Activated CD4-positive, alpha-beta T cell treated with anti-CD3 and anti-CD28 coated beads, Interleukin-2, amount 50 U/mL, for 24 hours (primary cell): ENCODE results near the gene MFGE8.
A peak's percentile ranks its signal among the peaks of the same experiment; 100 is the strongest.
"Not testable (repeated sequence)": the region's sequence is repeated elsewhere in the genome, so short reads cannot be mapped to it uniquely, and the experiment has no call there.

ENCODE experiments used
- DNase-seq, 2 donors: peaks; one replicate each; pipeline ENCODE4 v3.0.0-alpha.2; 2020; ENCODE audit warnings: low read depth in 1 of 2, low spot score in 1 of 2

MFGE8 gene, protein sequence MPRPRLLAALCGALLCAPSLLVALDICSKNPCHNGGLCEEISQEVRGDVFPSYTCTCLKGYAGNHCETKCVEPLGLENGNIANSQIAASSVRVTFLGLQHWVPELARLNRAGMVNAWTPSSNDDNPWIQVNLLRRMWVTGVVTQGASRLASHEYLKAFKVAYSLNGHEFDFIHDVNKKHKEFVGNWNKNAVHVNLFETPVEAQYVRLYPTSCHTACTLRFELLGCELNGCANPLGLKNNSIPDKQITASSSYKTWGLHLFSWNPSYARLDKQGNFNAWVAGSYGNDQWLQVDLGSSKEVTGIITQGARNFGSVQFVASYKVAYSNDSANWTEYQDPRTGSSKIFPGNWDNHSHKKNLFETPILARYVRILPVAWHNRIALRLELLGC

DNA sequence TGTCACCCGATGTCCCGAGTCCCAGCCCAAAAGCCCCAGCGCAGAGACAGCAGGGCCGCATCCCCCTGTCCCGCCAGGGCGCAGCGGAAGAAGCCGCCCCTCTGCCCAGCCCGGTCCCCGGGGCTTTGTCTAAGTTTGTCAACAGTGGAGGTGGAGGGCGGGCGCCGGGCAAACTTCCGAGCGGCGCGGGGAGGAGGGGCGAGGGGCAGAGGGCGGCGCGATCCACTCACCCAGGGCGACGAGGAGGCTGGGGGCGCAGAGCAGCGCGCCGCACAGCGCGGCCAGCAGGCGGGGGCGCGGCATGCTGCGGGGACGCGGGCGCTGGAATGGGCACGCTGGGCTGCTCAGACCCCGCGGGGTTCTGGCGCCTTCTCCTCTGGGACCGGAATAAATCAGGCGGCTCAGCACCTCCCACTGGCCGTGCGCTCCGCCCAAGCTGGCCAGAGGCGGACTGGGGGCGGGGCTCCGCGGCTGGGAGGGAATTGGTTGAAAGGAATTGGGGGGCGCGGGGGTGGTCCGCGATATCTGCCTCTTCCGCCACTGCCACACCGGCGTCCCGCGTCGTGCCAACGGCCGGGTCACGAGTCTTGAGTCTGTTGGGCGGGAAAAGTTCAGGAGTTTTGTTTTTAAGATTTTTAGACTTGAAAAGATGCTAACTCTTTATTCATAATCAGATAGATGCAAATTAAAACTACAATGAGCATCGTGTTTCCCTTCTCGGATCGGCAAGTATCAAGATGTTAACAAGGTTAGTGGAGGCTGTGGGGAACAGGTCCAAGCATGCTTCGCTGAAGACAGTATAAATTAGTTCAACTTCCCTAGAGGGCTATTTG is at the start of gene MFGE8:
TSS of gene MFGE8 (minus strand) at position 363 of the 833 bp plus-strand sequence. CDS start at position 303, 60 bp downstream.
- DNase-seq, result peak; percentile 30 to 44

DNA sequence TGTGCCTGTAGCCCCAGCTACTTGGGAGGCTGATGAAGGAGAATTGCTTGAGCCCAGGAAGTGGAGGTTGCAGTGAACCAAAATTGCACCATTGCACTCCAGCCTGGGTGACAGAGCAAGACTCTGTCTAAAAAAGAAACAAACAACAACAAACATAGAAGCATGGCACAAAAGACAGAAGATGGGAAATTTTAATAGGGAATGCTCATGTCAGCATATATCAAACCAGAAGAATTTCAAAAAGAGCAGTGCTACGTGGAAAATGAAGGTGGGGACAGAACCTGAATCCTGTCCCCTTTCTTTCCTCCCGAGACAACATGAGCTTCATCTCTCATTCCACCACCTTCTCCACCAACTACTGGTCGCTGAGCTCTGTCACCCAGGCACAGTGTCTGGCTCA is 46.3 kb upstream of the MFGE8 start:
- DNase-seq, result no peak

DNA sequence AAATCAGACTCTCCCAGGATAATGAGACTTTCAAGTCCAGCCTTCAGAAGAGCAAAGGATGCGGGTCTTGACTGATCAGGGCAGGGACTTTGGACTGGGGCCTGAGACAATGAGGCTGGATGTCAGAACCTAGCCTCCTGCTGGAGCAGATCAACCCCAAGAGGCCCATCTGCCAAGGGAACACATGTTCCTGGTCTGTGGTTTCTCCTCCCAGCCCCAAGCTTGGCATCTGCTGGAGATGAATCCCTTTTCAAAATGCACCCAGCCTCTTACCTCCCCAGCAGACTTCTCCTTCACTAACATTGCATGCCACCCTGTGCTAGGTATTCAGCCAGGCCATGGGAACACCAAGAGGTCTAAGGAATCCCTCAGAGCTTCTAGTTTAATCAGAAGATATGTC is 43.7 kb upstream of the MFGE8 start:
- DNase-seq, result no peak

GRCh38 chr15:88956263-88956662 is 43.1 kb upstream of the MFGE8 start:
- no peak for DNase-seq

GRCh38 chr15:88954431-88955277 is 41.5 kb upstream of the MFGE8 start:
- no peak for DNase-seq

DNA sequence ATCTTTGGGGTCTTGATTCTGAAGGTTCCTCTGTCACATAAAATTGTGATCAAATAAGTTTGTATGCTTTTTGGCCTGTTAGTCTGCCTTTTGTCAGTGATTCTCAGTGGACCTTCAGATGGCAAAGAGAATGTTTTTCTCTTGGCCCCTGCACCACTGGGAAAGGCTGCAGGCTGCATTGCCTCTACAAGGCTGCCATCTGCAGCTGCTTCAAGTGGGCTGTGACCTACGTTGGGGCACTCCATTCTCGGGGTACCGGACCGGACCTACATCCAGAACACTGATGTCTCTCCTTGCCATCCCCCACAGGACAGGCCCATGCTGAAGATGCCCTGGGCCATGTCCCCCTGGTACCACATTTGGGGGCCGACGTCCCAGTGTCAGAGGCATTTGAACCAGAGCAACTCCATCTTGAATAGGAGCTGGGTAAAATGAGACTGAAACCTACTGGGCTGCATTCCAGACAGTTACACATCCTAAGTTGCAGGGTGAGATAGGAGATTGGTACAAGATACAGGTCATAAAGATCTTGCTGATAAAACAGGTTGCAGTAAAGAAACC is 37.5 kb upstream of the MFGE8 start:
- DNase-seq, result no peak

- no peak for DNase-seq
These were observed 36.7 kb upstream of the MFGE8 start for GRCh38 chr15:88949734-88950400.

DNA sequence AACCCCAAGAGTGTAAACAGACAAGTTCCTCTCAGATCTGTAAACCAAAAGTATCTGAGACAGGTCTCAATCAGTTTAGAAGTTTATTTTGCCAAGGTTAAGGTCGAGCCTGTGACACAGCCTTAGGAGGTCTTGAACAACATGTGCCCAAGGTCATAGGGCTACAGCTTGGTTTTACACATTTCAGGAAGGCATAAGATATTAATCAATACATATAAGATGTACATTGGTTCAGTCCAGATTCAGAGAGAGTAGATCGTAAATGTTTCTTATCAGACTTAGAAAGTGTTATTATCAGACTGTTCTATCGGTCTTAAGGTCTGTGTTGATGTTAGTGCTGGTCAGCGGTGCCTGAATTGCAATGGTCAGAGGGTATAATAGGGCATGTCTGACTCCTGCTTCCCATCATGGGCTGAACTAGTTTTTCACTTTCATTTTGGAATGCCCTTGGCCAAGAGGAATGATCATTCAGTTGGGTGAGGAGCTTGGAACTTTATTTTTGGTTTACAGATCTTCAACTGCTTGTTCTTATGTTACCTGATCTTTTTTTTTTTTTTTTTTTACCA is 27.0 kb upstream of the MFGE8 start:
- DNase-seq, result no peak

DNA sequence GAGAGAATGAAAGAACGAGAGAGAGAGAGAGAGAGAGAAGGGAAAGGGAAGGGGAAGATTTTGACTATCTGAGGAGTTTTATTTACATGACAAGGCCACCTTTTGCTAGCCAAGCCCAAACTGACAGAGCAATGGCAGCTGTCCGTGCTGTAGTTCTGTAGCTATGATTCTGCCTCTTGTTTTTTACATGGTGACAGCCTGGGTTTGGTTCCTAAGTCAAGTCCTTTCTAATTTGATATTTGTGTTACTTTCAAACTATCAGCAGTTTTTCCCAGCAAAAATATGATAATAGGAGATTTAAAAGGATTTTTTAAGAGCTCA is 26.3 kb upstream of the MFGE8 start:
- DNase-seq, result no peak

- no peak for DNase-seq
These were observed 25.8 kb upstream of the MFGE8 start for GRCh38 chr15:88938802-88939485.

GRCh38 chr15:88934449-88934848 is 21.3 kb upstream of the MFGE8 start:
- DNase-seq, result not testable (repeated sequence)

- DNase-seq, result no peak
These were observed 19.7 kb upstream of the MFGE8 start for GRCh38 chr15:88932875-88933330.

- DNase-seq, result no peak
These were observed 19.2 kb upstream of the MFGE8 start for GRCh38 chr15:88932271-88932874.

- no peak for DNase-seq
These were observed 17.4 kb upstream of the MFGE8 start for GRCh38 chr15:88930579-88930978.

GRCh38 chr15:88929358-88930098 is 16.3 kb upstream of the MFGE8 start:
- not testable (repeated sequence) for DNase-seq

DNA sequence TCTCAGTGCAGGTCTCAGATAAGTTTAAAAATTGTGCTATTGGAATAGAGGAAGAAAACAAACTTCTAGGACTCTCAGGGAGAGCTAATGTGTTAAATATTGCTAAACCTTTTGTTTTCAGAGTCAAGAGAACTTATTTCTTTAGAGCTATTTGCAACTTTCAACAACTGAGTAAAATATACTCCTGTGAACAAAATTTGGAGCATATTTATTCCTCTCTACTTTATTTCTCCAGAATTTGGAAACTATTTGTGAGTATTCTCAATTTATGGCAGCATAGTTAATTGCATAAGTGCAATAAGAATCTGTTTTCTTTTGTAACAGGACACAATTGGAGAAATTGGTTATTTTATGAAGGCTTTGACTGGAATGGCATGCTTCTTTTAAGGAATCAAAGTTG is 15.0 kb upstream of the MFGE8 start:
- not testable (repeated sequence) for DNase-seq

- not testable (repeated sequence) for DNase-seq
These were observed 12.5 kb upstream of the MFGE8 start for GRCh38 chr15:88925648-88926047.

- DNase-seq, result not testable (repeated sequence)
These were observed 7.8 kb upstream of the MFGE8 start for GRCh38 chr15:88920892-88921435.
